AG04450 (cell line): Measurements from ENCODE around the gene PQBP1. TPM values are rescaled to one million over a fixed set of nuclear protein-coding genes. Genes with fewer than 3 reads are reported as not detected.

Experiments used
- CTCF ChIA-PET: fragments of 300-600, 350-600 bp; formaldehyde crosslinking; extraction: SDS; loops from one replicate; lab custom pipeline; 2022; ENCODE audit warnings: antibody characterized with exemption, inconsistent platforms; lab: Charles Lee
- POLR2A ChIA-PET: fragments of 350-600 bp; formaldehyde crosslinking; extraction: SDS; loops from one replicate; lab custom pipeline; 2021; ENCODE audit warnings: antibody characterized with exemption, inconsistent platforms; lab: Yijun Ruan, JAX
- DNase-seq: peaks from one replicate; pipeline ENCODE4 v3.0.0-alpha.2; 2011; ENCODE audit warnings: low read depth, low spot score
- H3K27ac ChIP-seq: one replicate; pipeline ENCODE4 v1.5.1; 2012; ENCODE audit warnings: low read depth, low read length, control low read depth
- H3K27me3 ChIP-seq: one replicate; pipeline ENCODE4 v1.6.0; 2012; ENCODE audit warnings: low read length; ENCODE audit not compliant: control insufficient read depth, insufficient read depth
- H3K4me3 ChIP-seq: 2 replicates; pipeline ENCODE4 v1.5.1; 2011; ENCODE audit warnings: mild to moderate bottlenecking, low read depth, low read length, control low read depth
- H3K9me3 ChIP-seq: 2 replicates; pipeline ENCODE4 v1.5.1; 2012; ENCODE audit warnings: low read length; ENCODE audit not compliant: control insufficient read depth, insufficient read depth
- CTCF ChIP-seq: IDR thresholded peaks from 2 replicates; pipeline ENCODE4 v1.5.1; 2011; ENCODE audit warnings: low read depth, low read length, control low read depth, inconsistent platforms
- polyA plus RNA-seq: library from polyadenylated mRNA; depleted of rRNA; stranded (reverse); fragments of >200 nt; gene quantifications from 2 replicates; pipeline ENCODE4 v1.2.3, GENCODE V29; 2011

The PQBP1 gene
- polyA plus RNA-seq, 1 experiment, result 49.5 TPM

DNA sequence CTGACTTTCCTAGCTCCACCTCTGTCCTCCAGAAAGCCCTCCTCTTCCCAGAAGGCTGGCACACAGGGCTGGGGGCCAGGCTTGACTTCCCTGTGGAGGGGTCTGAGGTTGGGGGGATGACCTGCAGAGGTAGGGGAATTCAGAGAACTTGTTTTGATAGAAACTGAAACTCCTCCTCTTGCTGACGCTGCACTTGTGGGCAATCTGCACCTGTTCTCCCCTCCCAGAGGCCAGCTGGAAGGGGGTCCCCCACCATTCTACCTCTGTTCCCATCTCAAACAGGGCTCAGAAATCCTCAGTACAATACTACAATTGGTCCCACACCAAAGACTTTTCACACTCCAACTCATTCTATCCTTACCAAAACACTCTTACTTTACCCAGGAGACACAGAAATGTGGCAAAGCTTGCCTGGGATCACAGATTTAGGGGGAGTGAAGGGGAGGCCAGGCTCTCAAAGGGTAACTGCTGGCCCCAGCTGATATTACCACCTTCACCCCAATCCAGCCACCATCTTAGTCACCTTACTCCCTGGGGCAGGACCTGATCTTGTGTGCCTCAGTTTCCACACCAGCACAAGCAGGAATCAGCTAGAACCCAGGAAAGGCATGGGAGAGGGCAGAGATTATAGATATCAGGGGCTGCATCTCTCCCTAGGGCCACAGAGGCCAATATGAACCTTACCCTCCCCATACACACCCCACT, 41.1 kb downstream of the PQBP1 start:
- TF ChIP-seq CTCF, result no peak
- Histone ChIP-seq H3K27me3 (no peaks in the 10 kb centered on the region), H3K4me3 (no peak overlapping the region), H3K27ac (no peak overlapping the region), H3K9me3 (no peaks in the 10 kb centered on the region)
- ChIA-PET POLR2A (interaction anchor here (0.6 kb wide), 2 partner anchors 27 to 202 kb away, joined by 3 read pairs; no protein-coding TSS in a partner anchor), CTCF (no interaction called here)
- DNase-seq, result no peak

DNA sequence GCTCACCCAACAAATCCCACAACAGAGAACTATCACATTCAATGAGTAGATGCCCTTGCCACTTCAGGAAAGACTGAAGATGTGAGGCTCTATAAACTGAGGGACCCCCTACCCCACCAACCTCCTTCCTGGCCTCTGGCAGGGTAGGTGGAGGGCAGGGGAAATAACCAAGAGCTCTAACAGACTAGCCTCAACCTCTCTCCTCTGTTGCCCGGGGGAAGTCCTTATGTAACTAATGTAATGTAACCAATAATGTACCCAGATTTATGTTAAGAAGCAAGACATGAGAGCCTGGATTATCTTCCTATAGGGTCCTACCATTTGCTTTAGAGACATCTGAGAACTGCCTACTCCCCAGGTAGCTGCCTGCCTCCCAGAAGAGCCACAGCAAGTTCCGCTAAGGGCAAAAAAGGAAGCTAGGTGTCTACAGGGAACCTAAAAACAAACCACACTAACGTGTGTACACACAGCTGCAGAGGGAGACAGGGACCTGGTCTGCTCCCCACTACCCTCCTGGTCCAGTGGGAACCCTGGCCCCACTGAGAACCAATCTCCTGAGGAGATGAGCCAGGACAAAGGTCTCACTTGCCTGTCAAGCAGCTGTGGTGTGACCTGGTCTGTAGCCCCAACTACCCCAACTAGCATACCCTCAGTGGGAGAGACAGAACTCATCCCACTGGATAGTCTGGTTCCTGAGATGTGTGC, 41.9 kb downstream of the PQBP1 start:
- TF ChIP-seq CTCF, result no peak
- no peak for DNase-seq
- POLR2A ChIA-PET, result no interaction called here
- Histone ChIP-seq H3K9me3 (no peaks in the 10 kb centered on the region), H3K27me3 (no peaks in the 10 kb centered on the region), H3K4me3 (no peak overlapping the region), H3K27ac (no peak overlapping the region)
- CTCF ChIA-PET, result no interaction called here

GRCh38 chrX:48940404-48940955, 42.8 kb downstream of the PQBP1 start:
- no peaks in the 10 kb centered on the region for H3K9me3 ChIP-seq
- ChIA-PET POLR2A (no interaction called here), CTCF (no interaction called here)
- H3K27ac ChIP-seq, result no peak overlapping the region
- no peak for DNase-seq
- no peak for TF ChIP-seq CTCF
- H3K4me3 ChIP-seq, result no peak overlapping the region
- H3K27me3 ChIP-seq, result no peaks in the 10 kb centered on the region

- DNase-seq, result no peak
- no peak for TF ChIP-seq CTCF
- Histone ChIP-seq H3K27me3 (no peaks in the 10 kb centered on the region), H3K9me3 (no peaks in the 10 kb centered on the region), H3K27ac (no peak overlapping the region), H3K4me3 (no peak overlapping the region)
- ChIA-PET POLR2A (no interaction called here), CTCF (no interaction called here)
Measured at GRCh38 chrX:48942895-48943294, 45.2 kb downstream of the PQBP1 start.
